IPS-20b (cell line): ENCODE data around the gene WNK1.
A peak's percentile ranks its signal among the peaks of the same experiment; 100 is the strongest.
"Not testable (repeated sequence)": the region's sequence is repeated elsewhere in the genome, so short reads cannot be mapped to it uniquely, and the experiment has no call there.

ENCODE experiments used
- H3K27ac ChIP-seq: one replicate; pipeline ENCODE4 v1.5.1; 2013; ENCODE audit warnings: low read length
- H3K27me3 ChIP-seq: 2 replicates; pipeline ENCODE4 v1.6.1; 2013; ENCODE audit warnings: mild to moderate bottlenecking, low read length, inconsistent platforms; ENCODE audit not compliant: insufficient read depth
- H3K36me3 ChIP-seq: 2 replicates; pipeline ENCODE4 v1.6.1; 2013; ENCODE audit warnings: low read depth, mild to moderate bottlenecking, inconsistent platforms, low read length, moderate library complexity; ENCODE audit not compliant: insufficient read depth
- H3K4me1 ChIP-seq: 2 replicates; pipeline ENCODE4 v1.6.1; 2013; ENCODE audit warnings: mild to moderate bottlenecking, control low read depth, inconsistent platforms, low read length, moderate library complexity; ENCODE audit not compliant: insufficient read depth
- H3K4me3 ChIP-seq: 2 replicates; pipeline ENCODE4 v1.5.1; 2013; ENCODE audit warnings: mild to moderate bottlenecking, low read length, inconsistent platforms
- H3K9ac ChIP-seq: 2 replicates; pipeline ENCODE4 v1.6.1; 2013; ENCODE audit warnings: low read depth, mild to moderate bottlenecking, inconsistent platforms, low read length, moderate library complexity
- H3K9me3 ChIP-seq: 2 replicates; pipeline ENCODE4 v1.6.1; 2013; ENCODE audit warnings: mild to moderate bottlenecking, low read depth, low read length, inconsistent platforms; ENCODE audit not compliant: insufficient read depth

WNK1 gene

DNA sequence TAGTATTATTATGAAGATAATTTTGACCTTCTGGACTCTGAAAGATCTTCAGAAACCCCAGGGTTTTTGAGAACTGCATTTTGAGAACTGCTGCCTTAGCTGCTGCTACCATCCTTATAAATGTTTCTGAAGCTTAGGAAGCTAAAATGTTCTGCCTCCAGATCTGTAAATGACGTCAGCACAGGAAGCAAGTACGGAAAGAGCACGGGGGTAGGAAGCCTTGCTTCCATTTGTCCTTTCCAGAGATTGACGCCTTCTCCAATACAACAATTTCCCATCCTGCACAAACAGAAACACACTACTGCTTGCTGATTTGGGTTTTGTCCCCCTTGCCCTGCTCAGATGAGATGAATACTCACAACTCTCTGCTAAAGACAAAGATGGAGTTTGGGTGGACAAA, 179.2 kb downstream of the WNK1 start:
- Histone ChIP-seq H3K4me3 (no peak overlapping the region), H3K27ac (no peak overlapping the region), H3K9ac (no peak overlapping the region), H3K9me3 (no peaks in the 10 kb centered on the region), H3K36me3 (peaks cover 59% of the 10 kb centered on the region), H3K27me3 (no peaks in the 10 kb centered on the region), H3K4me1 (no peaks in the 10 kb centered on the region)

DNA sequence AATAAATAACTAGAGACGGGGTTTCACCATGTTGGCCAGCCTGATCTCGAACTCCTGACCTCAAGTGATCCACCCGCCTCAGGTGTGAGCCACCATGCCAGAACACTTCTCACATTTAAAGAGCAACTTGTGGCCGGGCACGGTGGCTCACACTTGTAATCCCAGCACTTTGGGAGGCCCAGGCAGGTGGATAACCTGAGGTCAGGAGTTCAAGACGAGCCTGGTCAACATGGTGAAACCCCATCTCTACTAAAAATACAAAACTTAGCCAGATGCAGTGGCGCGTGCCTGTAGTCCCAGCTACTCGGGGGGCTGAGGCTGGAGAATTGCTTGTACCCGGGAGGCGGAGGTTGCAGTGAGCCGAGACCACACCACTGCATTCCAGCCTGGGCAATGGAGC, 183.5 kb downstream of the WNK1 start:
- H3K36me3 ChIP-seq: peaks cover 19% of the 10 kb centered on the region
- not testable (repeated sequence) for H3K9me3 ChIP-seq, H3K4me1 ChIP-seq, H3K27me3 ChIP-seq, H3K9ac ChIP-seq, H3K27ac ChIP-seq, H3K4me3 ChIP-seq

DNA sequence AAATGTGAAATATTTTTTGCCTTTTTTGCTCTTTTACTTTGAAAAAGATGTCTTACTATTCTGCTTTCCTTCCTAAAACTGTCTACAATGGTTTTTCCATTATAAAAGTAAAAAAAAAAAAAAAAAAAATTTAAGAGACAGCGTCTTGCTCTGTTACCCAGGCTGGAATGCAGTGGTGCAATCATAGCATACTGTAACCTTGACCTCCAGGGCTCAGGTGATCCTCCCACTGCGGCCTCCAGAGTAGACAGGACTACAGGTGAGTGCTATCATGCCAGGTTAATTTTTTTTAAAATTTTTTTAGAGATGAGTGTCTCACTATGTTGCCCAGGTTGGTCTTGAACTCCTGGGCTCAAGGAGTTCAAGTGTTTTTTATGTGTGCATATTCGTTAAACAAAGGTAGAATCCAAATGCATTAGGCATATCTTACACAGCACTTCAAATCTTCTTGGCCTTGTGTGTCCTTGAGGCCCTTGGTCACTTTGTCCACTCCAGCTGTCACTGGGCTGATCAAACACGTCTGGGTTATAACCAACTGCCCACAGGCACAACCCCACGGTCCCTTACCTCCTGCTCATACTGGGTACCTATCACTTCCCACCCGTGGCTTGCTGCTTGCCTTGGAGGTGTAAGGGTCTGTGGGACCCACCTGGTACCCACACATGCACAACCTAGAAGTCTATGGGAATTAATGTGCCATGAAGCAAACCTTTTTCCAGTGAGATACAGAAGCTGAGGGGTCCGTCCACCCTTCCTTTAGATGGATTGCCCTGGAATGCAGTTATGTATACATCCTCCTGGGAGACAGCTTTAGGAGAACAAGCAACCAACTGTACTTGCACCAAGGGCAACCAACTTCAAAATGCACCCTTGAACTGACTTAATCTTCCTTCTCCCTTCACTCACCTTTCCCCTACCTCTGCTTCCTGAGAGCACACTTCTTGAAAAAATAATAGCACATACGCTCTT, 184.3 kb downstream of the WNK1 start:
- no peak overlapping the region for H3K27ac ChIP-seq
- H3K4me3 ChIP-seq: no peak overlapping the region
- H3K4me1 ChIP-seq: no peaks in the 10 kb centered on the region
- peaks cover 11% of the 10 kb centered on the region for H3K36me3 ChIP-seq
- no peaks in the 10 kb centered on the region for H3K9me3 ChIP-seq
- H3K9ac ChIP-seq: no peak overlapping the region
- no peaks in the 10 kb centered on the region for H3K27me3 ChIP-seq

DNA sequence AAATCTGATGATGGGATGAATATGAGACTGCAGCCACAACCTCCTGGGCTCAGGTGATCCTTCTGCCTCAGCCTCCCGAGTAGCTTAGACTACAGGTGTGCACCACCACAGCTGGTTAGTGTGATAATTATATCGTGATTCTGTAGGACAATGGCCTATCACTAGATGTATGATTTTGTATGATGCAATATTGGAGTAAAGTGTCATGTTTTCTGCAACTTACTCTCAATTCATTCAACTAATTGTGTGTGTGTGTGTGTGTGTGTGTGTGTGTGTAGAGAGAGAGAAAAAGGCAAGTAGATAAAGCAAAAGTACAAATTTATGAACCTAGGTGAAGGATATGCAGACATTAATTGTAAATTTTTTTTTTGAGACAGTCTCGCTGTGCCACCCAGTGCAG, 186.4 kb downstream of the WNK1 start:
- H3K27me3 ChIP-seq: no peaks in the 10 kb centered on the region
- H3K9me3 ChIP-seq: no peaks in the 10 kb centered on the region
- no peaks in the 10 kb centered on the region for H3K4me1 ChIP-seq
- H3K36me3 ChIP-seq: peaks cover 9% of the 10 kb centered on the region; the same call in 1 of the 2 replicates
- H3K4me3 ChIP-seq: no peak overlapping the region
- no peak overlapping the region for H3K27ac ChIP-seq
- H3K9ac ChIP-seq: no peak overlapping the region

DNA sequence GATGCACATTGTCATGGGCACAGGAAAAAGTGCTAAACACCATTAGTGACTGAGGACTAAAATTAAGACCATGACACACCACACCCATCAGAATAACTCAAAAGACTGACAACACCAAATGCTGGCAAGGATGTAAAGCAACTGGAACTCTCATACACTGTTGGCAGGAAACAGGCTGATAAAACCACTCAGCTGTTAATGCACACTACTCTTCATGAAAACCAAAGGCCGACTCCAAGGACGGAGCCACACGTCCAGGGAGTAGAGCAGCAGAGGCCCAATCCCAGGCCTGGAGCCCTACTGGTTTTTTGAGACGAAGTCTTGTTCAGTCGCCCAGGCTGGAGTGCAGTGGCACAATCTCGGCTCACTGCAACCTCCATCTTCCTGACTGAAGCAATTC, 190.7 kb downstream of the WNK1 start:
- Histone ChIP-seq H3K36me3 (peaks cover 12% of the 10 kb centered on the region), H3K9me3 (no peaks in the 10 kb centered on the region), H3K27me3 (no peaks in the 10 kb centered on the region), H3K4me3 (no peak overlapping the region), H3K9ac (no peak overlapping the region), H3K4me1 (no peaks in the 10 kb centered on the region), H3K27ac (no peak overlapping the region)

DNA sequence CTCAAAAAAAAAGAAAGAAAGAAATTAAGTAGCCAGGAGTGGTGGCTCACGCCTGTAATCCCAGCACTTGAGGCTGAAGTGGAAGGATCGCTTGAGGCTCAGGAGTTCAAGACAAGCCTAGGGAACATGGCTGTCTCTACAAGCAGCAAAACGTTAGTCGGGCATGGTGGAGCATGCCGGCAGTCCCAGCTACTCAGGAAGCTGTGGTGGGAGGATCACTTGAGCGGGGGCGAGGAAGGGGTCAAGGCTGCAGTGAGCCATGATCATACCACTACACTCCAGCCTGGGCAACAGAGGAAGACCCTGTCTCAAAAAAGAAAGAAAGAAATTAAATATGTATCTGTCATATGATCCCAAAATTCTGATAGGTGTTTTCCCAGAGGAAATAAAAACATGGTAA, 191.8 kb downstream of the WNK1 start:
- H3K4me1 ChIP-seq: no peaks in the 10 kb centered on the region
- H3K27ac ChIP-seq: no peak overlapping the region

DNA sequence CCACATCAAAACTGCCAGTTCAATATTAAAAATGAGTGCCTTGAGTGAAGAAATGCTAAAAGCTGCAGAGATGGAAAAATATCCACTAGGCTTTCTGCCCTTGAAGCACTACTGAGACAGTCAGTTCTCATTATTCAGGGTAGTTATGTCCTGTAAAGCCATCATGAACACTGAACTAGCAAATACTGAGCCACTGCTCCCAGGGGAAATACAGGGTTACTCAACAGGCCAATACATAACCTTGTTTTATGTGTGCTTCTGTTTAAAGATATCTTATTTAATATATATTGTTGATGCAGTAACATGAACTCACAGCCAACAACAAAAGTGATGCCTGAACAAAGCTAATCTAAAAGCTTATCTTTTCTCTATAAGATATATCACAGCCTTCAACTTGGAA, 193.8 kb downstream of the WNK1 start:
- Histone ChIP-seq H3K4me3 (no peak overlapping the region), H3K9ac (no peak overlapping the region), H3K27ac (no peak overlapping the region)

More for the DNA sequence above, 191.8 kb downstream of the WNK1 start:
- Histone ChIP-seq H3K9me3 (no peaks in the 10 kb centered on the region), H3K27me3 (no peaks in the 10 kb centered on the region), H3K36me3 (peaks cover 9% of the 10 kb centered on the region), H3K9ac (no peak overlapping the region), H3K4me3 (no peak overlapping the region)

DNA sequence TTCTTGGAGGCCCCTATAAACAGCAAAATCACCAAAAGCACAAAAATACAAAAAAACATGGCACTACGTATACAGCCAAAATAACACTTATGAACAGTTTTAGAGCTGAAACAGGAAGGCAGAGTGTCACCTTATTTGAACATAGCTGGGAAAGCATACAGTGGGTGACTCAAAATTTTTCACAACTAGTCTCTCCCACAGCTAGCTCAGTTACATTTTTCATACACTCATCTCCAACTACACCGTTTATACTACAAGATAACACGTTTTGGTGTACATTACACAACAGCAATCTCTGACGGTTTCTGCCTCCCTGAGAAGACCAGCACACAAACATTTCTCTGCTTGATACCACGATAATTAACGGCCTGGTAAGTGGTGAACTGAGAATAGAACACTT, 194.3 kb downstream of the WNK1 start:
- no peaks in the 10 kb centered on the region for H3K27me3 ChIP-seq
- no peak overlapping the region for H3K9ac ChIP-seq
- peaks cover 9% of the 10 kb centered on the region for H3K36me3 ChIP-seq
- no peaks in the 10 kb centered on the region for H3K9me3 ChIP-seq
- H3K4me1 ChIP-seq: no peaks in the 10 kb centered on the region
- no peak overlapping the region for H3K27ac ChIP-seq
- no peak overlapping the region for H3K4me3 ChIP-seq

More for the DNA sequence above, 193.8 kb downstream of the WNK1 start:
- peaks cover 9% of the 10 kb centered on the region for H3K36me3 ChIP-seq
- H3K4me1 ChIP-seq: no peaks in the 10 kb centered on the region
- H3K27me3 ChIP-seq: no peaks in the 10 kb centered on the region
- H3K9me3 ChIP-seq: no peaks in the 10 kb centered on the region

DNA sequence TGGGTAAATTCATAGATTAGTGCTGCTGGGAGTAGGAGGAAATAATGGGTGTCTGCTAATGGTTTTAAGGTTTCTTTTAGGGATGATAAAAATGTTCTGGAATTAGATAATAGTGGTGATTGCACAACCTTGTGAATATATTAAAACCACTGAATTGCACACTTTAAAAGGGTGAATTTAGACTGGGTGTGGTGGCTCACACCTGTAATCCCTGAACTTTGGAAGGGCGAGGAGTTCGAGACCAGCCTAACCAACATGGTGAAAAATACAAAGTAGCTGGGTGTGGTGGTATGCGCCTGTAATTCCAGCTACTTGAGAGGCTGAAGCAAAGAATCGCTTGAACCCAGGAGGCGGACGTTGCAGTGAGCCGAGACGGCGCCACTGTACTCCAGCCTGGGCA, 195.9 kb downstream of the WNK1 start:
- Histone ChIP-seq H3K4me1 (no peaks in the 10 kb centered on the region), H3K27me3 (no peaks in the 10 kb centered on the region), H3K36me3 (peaks cover 4% of the 10 kb centered on the region), H3K27ac (no peak overlapping the region), H3K4me3 (peak overlapping the region; percentile 94; the same call in 1 of the 2 replicates), H3K9me3 (no peaks in the 10 kb centered on the region), H3K9ac (peak overlapping the region; percentile 97; the same call in 1 of the 2 replicates)

DNA sequence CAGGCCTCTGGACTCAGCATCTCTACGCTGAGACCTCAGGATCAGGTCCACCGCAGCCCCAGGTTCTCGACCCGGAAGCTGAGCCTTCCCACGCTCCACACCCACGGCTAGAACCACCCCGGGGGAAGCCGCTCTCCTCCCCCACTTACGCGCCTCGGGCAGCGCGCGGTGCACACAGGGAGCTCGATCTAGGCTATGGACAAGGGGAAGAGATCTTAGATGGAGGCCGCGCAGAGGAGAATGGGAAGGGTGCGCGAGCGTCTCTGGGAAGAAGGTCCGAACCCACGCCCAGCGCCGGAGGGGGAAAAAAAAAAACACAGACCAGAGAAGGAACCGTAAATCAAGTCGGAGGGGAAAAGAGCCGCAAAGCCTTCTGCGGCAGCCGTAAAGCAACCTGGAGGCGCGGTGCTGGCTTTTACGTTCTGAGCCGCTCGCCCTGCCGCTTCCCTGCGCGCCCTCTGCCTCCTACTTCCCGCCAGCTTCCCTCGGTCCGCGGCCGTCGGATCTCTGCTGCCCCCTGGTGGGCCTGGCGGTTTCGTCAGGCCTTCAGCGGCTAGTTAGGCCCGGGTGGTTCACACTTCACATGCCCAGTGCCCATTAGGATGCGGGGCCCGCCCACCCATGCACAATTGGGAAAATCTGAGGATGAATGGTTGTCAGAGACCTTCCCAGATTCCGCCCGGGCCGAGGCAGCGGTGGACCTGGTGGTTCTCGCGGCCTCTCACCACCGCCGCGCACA, 197.2 kb downstream of the WNK1 start, which contains the start of gene RAD52:
Gene RAD52, minus strand, starts transcription at position 242 of the 739 bp plus-strand sequence. CDS start 16,636 bp downstream, outside the sequence.
- no peaks in the 10 kb centered on the region for H3K4me1 ChIP-seq
- H3K9me3 ChIP-seq: no peaks in the 10 kb centered on the region
- peak within 1 kb of the TSS; percentile 97 for H3K9ac ChIP-seq
- H3K27me3 ChIP-seq: no peaks in the 10 kb centered on the region
- H3K4me3 ChIP-seq: peak within 1 kb of the TSS; percentile 94
- H3K27ac ChIP-seq: peak within 1 kb of the TSS; percentile 89
- H3K36me3 ChIP-seq: no peaks in the 10 kb centered on the region

DNA sequence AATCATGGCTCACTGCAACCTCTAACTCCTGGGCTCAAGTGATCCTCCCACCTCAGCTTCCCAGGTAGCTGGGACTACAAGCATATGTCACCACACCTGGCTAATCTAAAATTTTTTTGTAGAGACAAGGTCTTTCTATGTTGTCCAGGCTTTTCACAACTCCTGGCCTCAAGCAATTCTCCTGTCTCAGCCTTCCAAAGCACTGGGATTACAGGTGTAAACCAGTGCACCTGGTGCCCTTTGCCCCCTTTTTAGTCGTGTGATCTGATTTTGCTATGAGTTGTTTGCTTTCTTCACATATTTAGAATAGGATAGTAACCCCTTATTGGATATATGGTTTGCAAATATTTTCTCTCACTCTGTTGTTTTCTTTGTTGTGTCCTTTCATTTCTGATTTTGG, 198.8 kb downstream of the WNK1 start:
- Histone ChIP-seq H3K9me3 (no peaks in the 10 kb centered on the region), H3K27me3 (no peaks in the 10 kb centered on the region), H3K27ac (no peak overlapping the region), H3K4me1 (no peaks in the 10 kb centered on the region), H3K9ac (no peak overlapping the region), H3K4me3 (no peak overlapping the region), H3K36me3 (no peaks in the 10 kb centered on the region)
